GM12878 (cell line): ENCODE measurements around the gene CHKA. TPM values are rescaled to one million over a fixed set of nuclear protein-coding genes. Genes with fewer than 3 reads are reported as not detected.

ENCODE experiments used
- ATAC-seq: fragments of 200-7000 bp; cut with Tn5 transposase; 3 replicates; pipeline ENCODE4 v1.9.1; 2020; ENCODE audit warnings: mild to moderate bottlenecking, moderate library complexity
- BruUV-seq: library from RNA; stranded (reverse); fragments of 400-500 nt; replicated peaks from 2 replicates; lab custom pipeline; 2021; lab: Mats Ljungman, UMichigan
- CTCF ChIA-PET: fragments of 300-600 bp; sonication (Branson Sonifier 250); formaldehyde crosslinking; extraction: SDS; loops from one replicate; lab custom pipeline; 2021; ENCODE audit warnings: inconsistent platforms; lab: Yijun Ruan, JAX
- POLR2A ChIA-PET: fragments of 350-600 bp; formaldehyde crosslinking; extraction: SDS; loops from one replicate; lab custom pipeline; 2021; ENCODE audit warnings: inconsistent platforms; lab: Charles Lee
- RAD21 ChIA-PET: fragments of 300-600 bp; sonication (Branson Sonifier 250); formaldehyde crosslinking; loops from one replicate; lab custom pipeline; 2023; ENCODE audit warnings: antibody characterized with exemption; ENCODE audit not compliant: unreplicated experiment; lab: Charles Lee
- SMC1A ChIA-PET: fragments of 300-600 bp; sonication (Branson Sonifier 250); formaldehyde crosslinking; loops from one replicate; lab custom pipeline; 2023; ENCODE audit not compliant: unreplicated experiment, uncharacterized antibody; lab: Charles Lee
- DNase-seq: peaks from one replicate; pipeline ENCODE4 v3.0.0-alpha.2; 2011; ENCODE audit warnings: low read depth, low spot score
- FAIRE-seq: peaks from 3 replicates; lab custom pipeline; 2011; peaks lifted over from hg19 to GRCh38; lab: Jason Lieb, UNC
- H2AFZ ChIP-seq: 2 replicates; pipeline ENCODE4 v1.6.0; 2011; ENCODE audit warnings: low read depth, low read length, control low read depth; ENCODE audit not compliant: control insufficient read depth
- H3K27ac ChIP-seq: 2 replicates; pipeline ENCODE4 v1.5.1; 2011; ENCODE audit warnings: control low read depth; ENCODE audit not compliant: control insufficient read depth, insufficient read depth
- H3K27me3 ChIP-seq, 2 experiments: replicated peaks in 1 of 2; 2 replicates each; pipeline versions ENCODE4 v1.6.0 to v1.6.1; 2011; ENCODE audit warnings: low read length in 1 of 2; ENCODE audit not compliant: control insufficient read depth in 2 of 2, insufficient read depth in 2 of 2
- H3K36me3 ChIP-seq, 2 experiments: 2 replicates each; pipeline ENCODE4 v1.5.1; 2011; ENCODE audit warnings: low read length in 1 of 2; ENCODE audit not compliant: control insufficient read depth in 2 of 2, insufficient read depth in 2 of 2
- H3K4me1 ChIP-seq: 2 replicates; pipeline ENCODE4 v1.6.1; 2011; ENCODE audit warnings: mild to moderate bottlenecking, low read length, moderate library complexity, mixed read lengths; ENCODE audit not compliant: control insufficient read depth, insufficient read depth
- H3K4me2 ChIP-seq: 2 replicates; pipeline ENCODE4 v1.6.0; 2011; ENCODE audit warnings: control low read depth; ENCODE audit not compliant: control insufficient read depth, insufficient read depth
- H3K4me3 ChIP-seq: fragments of 200-600 bp; sonication (generic); 2 replicates; pipeline ENCODE4 v1.5.1; 2016
- H3K79me2 ChIP-seq: 2 replicates; pipeline ENCODE4 v1.6.0; 2011; ENCODE audit warnings: low read length; ENCODE audit not compliant: control insufficient read depth, insufficient read depth
- H3K9ac ChIP-seq: 2 replicates; pipeline ENCODE4 v1.8.0; 2011; ENCODE audit warnings: low read length, control low read depth, mixed read lengths; ENCODE audit not compliant: control insufficient read depth, insufficient read depth
- H3K9me3 ChIP-seq: replicated peaks from 3 replicates; pipeline ENCODE4 v1.5.1; 2011; ENCODE audit warnings: mild to moderate bottlenecking, low read length; ENCODE audit not compliant: control insufficient read depth, insufficient read depth
- H4K20me1 ChIP-seq: 2 replicates; pipeline ENCODE4 v1.6.0; 2011; ENCODE audit not compliant: control insufficient read depth, insufficient read depth
- ATF7 ChIP-seq: fragments of 450-650 bp; IDR thresholded peaks from 2 replicates; pipeline ENCODE4 v1.6.1; 2016; ENCODE audit warnings: low read depth, mild to moderate bottlenecking
- BHLHE40 ChIP-seq, 2 experiments: fragments of 450-650 bp in 1 of 2; IDR thresholded peaks; 2 replicates each; pipeline ENCODE4 v1.6.1; 2011 to 2017; ENCODE audit warnings: low read depth in 2 of 2, borderline replicate concordance in 1 of 2, improper control_type of control experiment in 1 of 2, low read length in 1 of 2, mild to moderate bottlenecking in 1 of 2
- EED ChIP-seq: sonication (generic); IDR thresholded peaks from 2 replicates; pipeline ENCODE4 v1.6.1; 2016; ENCODE audit warnings: antibody characterized with exemption, low read depth
- ETV6 ChIP-seq, 2 experiments: fragments of 450-650 bp in 1 of 2; IDR thresholded peaks in 1 of 2; conservative IDR thresholded peaks in 1 of 2; 2 replicates each; pipeline ENCODE4 v1.6.1; 2014; ENCODE audit warnings: antibody characterized with exemption in 1 of 2, borderline replicate concordance in 1 of 2, low read depth in 1 of 2, mild to moderate bottlenecking in 1 of 2, moderate library complexity in 1 of 2
- HCFC1 ChIP-seq: fragments of 150-350 bp; IDR thresholded peaks from 2 replicates; pipeline ENCODE4 v1.6.1; 2014; ENCODE audit warnings: low read length
- HSF1 ChIP-seq: fragments of 150-350 bp; IDR thresholded peaks from 2 replicates; pipeline ENCODE4 v1.6.1; 2014; ENCODE audit warnings: mild to moderate bottlenecking, low read depth, low read length
- IKZF1 ChIP-seq: fragments of 450-650 bp; conservative IDR thresholded peaks from 2 replicates; pipeline ENCODE4 v1.6.1; 2017; ENCODE audit warnings: antibody characterized with exemption, mild to moderate bottlenecking
- IKZF2 ChIP-seq, 2 experiments: fragments of 450-650 bp; IDR thresholded peaks; 2 replicates each; pipeline ENCODE4 v1.6.1; 2017; ENCODE audit warnings: mild to moderate bottlenecking in 2 of 2, moderate library complexity in 2 of 2
- POLR2AphosphoS2 ChIP-seq: IDR thresholded peaks from 2 replicates; pipeline ENCODE4 v1.6.1; 2011; ENCODE audit warnings: low read depth, mild to moderate bottlenecking, low read length, improper control_type of control experiment, moderate library complexity
- RUNX3 ChIP-seq: IDR thresholded peaks from 2 replicates; pipeline ENCODE4 v1.6.1; 2012; ENCODE audit warnings: low read length, inconsistent platforms
- SPI1 ChIP-seq: IDR thresholded peaks from 2 replicates; pipeline ENCODE4 v1.6.1; 2011; ENCODE audit warnings: low read depth, mild to moderate bottlenecking, low read length, moderate library complexity, borderline replicate concordance; ENCODE audit not compliant: insufficient read depth
- WGBS: methylation state at CpG from one replicate; pipeline ENCODE4 v1.1.6; 2016; ENCODE audit warnings: low lambda C conversion rate; ENCODE audit not compliant: insufficient replicate concordance, insufficient coverage; ENCODE audit errors: missing lambda C conversion rate; 5-methylcytosine and 5-hydroxymethylcytosine counted together
- in situ Hi-C: fragments of 300-500 bp; cut with MboI; formaldehyde crosslinking; loops from 9 replicates; pipeline ENCODE4 v1.14.3; 2018; ENCODE audit warnings: mixed read lengths
- intact Hi-C: fragments of 100-400 bp; cut with micrococcal nuclease; formaldehyde crosslinking; loops from one replicate; pipeline ENCODE4 v1.14.2; 2022; ENCODE audit not compliant: unreplicated experiment
- polyA plus RNA-seq, 11 experiments: library from polyadenylated mRNA; depleted of rRNA in 4 of 11; unstranded in 6 of 11; stranded (reverse) in 5 of 11; fragments of >200 nt; fragmentation: Nextera tagmentation in 4 of 11; fragmentation: Illumina TruSeq in 1 of 11; extraction: Ambion mirVana in 4 of 11; extraction: Trizol in 1 of 11; gene quantifications; 1 replicate in 1 of 11; 2 replicates in 10 of 11; pipeline versions ENCODE4 v1.2.1 to v1.2.3, GENCODE V29; 2011 to 2016; ENCODE audit warnings: inconsistent platforms in 2 of 11, missing spikeins in 2 of 11, low read depth in 1 of 11
- total RNA-seq, 4 experiments: library from RNA; depleted of rRNA in 3 of 4; stranded (reverse); fragments of >200 nt in 3 of 4; fragmentation: Illumina TruSeq in 1 of 4; extraction: Trizol in 1 of 4; gene quantifications; 2 replicates each; pipeline versions ENCODE4 v1.2.1 to v1.2.3, GENCODE V29; 2013 to 2021

CHKA gene
- total and polyA plus RNA-seq, 10 of the 15 experiments (the other 5 are each of a cell fraction or from before 2014, with no cell fraction given), result 5.2 to 29.2 (median 21.2) TPM

- peak; percentile 12; the same call in 1 of the 3 replicates for ATAC-seq
- intact Hi-C loops, result no loop called here
- no peak overlapping the region for H3K9ac ChIP-seq
- WGBS, result 82% methylated on average over 16 of the region's 16 CpGs
- no peaks in the 10 kb centered on the region for H3K36me3 ChIP-seq
- DNase-seq, result no peak
- H3K27me3 ChIP-seq, result no peaks in the 10 kb centered on the region
- ChIA-PET POLR2A (no interaction called here), RAD21 (no interaction called here), SMC1A (no interaction called here), CTCF (no interaction called here)
- H2AFZ ChIP-seq, result peak overlapping the region; percentile 57
- no TSS peak for BruUV-seq
- FAIRE-seq, result no peak
- no peaks in the 10 kb centered on the region for H3K9me3 ChIP-seq
- H3K27ac ChIP-seq, result no peak overlapping the region
- H3K4me1 ChIP-seq, result peaks cover 8% of the 10 kb centered on the region
- H3K4me3 ChIP-seq, result no peak overlapping the region
- TF ChIP-seq IKZF2 (IDR thresholded peaks at IDR 0.05), result no peak
- no peak for TF ChIP-seq HCFC1
- TF ChIP-seq HSF1, result no peak
- H3K4me2 ChIP-seq, result no peak overlapping the region
- H3K79me2 ChIP-seq, result no peaks in the 10 kb centered on the region
- in situ Hi-C loops, result no loop called here
- H4K20me1 ChIP-seq, result no peaks in the 10 kb centered on the region
Measured at GRCh38 chr11:68142441-68143309, 21.5 kb upstream of the CHKA start.

GRCh38 chr11:68142028-68142412, 20.8 kb upstream of the CHKA start:
- 8% methylated on average over 13 of the region's 13 CpGs for WGBS
- no TSS peak for BruUV-seq
- FAIRE-seq (no peak), ATAC-seq (peak; percentile 48), DNase-seq (no peak)
- no peak overlapping the region for H3K9ac ChIP-seq
- H3K4me3 ChIP-seq, result no peak overlapping the region
- CTCF ChIA-PET, result no interaction called here
- POLR2A ChIA-PET, result no interaction called here
- in situ Hi-C loops, result no loop called here
- SMC1A ChIA-PET, result no interaction called here
- H4K20me1 ChIP-seq, result no peaks in the 10 kb centered on the region
- RAD21 ChIA-PET, result no interaction called here
- no peaks in the 10 kb centered on the region for H3K36me3 ChIP-seq
- H3K9me3 ChIP-seq, result no peaks in the 10 kb centered on the region
- H3K4me1 ChIP-seq, result peaks cover 8% of the 10 kb centered on the region
- H3K4me2 ChIP-seq, result no peak overlapping the region; the same call in 1 of the 2 replicates
- intact Hi-C loops, result no loop called here
- no peak overlapping the region for H3K27ac ChIP-seq
- peak overlapping the region; percentile 57 for H2AFZ ChIP-seq
- H3K27me3 ChIP-seq, result no peaks in the 10 kb centered on the region
- H3K79me2 ChIP-seq, result no peaks in the 10 kb centered on the region
- peak; percentile 28; the same call in 1 of the 2 replicates for TF ChIP-seq ATF7
- peak; percentile 83 for TF ChIP-seq RUNX3
- TF ChIP-seq POLR2AphosphoS2, result no peak
- TF ChIP-seq IKZF1, result peak; percentile 53
- peak; percentile 22 to 37; a peak in 2 of 4 replicates for TF ChIP-seq IKZF2 (IDR thresholded peaks at IDR 0.05)
- TF ChIP-seq SPI1, result 0 out of 2 replicates have a peak, but pooled peaks have one; percentile 14
- TF ChIP-seq BHLHE40 (IDR thresholded peaks at IDR 0.05; ENCODE audit: borderline replicate concordance in 1 of 2, low read depth in 2 of 2, low read length in 1 of 2), result 0 out of 4 replicates have a peak, but pooled peaks of 1 of the 2 experiments have one; percentile 9
- peak in 1 of 2 experiments; percentile 42; a peak in 1 of 4 replicates for TF ChIP-seq ETV6 (conservative IDR thresholded peaks at IDR 0.05 in 1 of 2, IDR thresholded peaks at IDR 0.05 in 1 of 2; ENCODE audit: borderline replicate concordance in 1 of 2, low read depth in 1 of 2)
- peak; percentile 58; the same call in 1 of the 2 replicates for TF ChIP-seq EED
